HCT116 (cell line): ENCODE results near the gene TLK2. TPM values are rescaled to one million over a fixed set of nuclear protein-coding genes. Genes with fewer than 3 reads are reported as not detected.
A peak's percentile ranks its signal among the peaks of the same experiment; 100 is the strongest.

Experiments
- ATAC-seq: fragments of 200-7000 bp; cut with Tn5 transposase; 2 replicates; pipeline ENCODE4 v1.9.1; 2020; ENCODE audit warnings: mild to moderate bottlenecking, moderate library complexity
- BruUV-seq: library from RNA; stranded (reverse); fragments of 400-500 nt; replicated peaks from 2 replicates; lab custom pipeline; 2021; lab: Mats Ljungman, UMichigan
- CTCF ChIA-PET: fragments of 300-600 bp; sonication (Branson Sonifier 250); formaldehyde crosslinking; loops from one replicate; lab custom pipeline; 2021; ENCODE audit warnings: antibody characterized with exemption; lab: Charles Lee
- POLR2A ChIA-PET: fragments of 300-600, 350-600 bp; sonication (Branson Sonifier 250); formaldehyde crosslinking; loops from one replicate; lab custom pipeline; 2021; ENCODE audit warnings: antibody characterized with exemption; lab: Charles Lee
- RAD21 ChIA-PET, 2 experiments: fragments of 300-600 bp; sonication (Branson Sonifier 250); formaldehyde crosslinking; loops; one replicate each; lab custom pipeline; 2023; ENCODE audit warnings: low total read pairs in 2 of 2; ENCODE audit not compliant: uncharacterized antibody in 2 of 2, unreplicated experiment in 2 of 2, low non-redundant PET in 1 of 2; lab: Charles Lee
- DNase-seq: peaks from one replicate; pipeline ENCODE4 v3.0.0-alpha.2; 2010; ENCODE audit warnings: low read depth, low spot score
- H2AFZ ChIP-seq: fragments of 200-600 bp; shearing (Covaris generic), sonication (generic); 2 replicates; pipeline ENCODE4 v1.6.1; 2017; ENCODE audit warnings: low read depth, mixed run types, mixed read lengths, antibody characterized with exemption, low read length; ENCODE audit not compliant: poor library complexity, severe bottlenecking
- H3K27ac ChIP-seq: 2 replicates; pipeline ENCODE4 v1.5.1; 2012; ENCODE audit warnings: low read depth, low read length
- H3K27me3 ChIP-seq: fragments of 200-600 bp; sonication (generic); 2 replicates; pipeline ENCODE4 v1.6.1; 2016; ENCODE audit warnings: mixed run types, low read length, mixed read lengths; ENCODE audit not compliant: insufficient read depth
- H3K36me3 ChIP-seq, 2 experiments: fragments of 200-500 bp in 1 of 2; fragments of 200-600 bp in 1 of 2; sonication (Bioruptor generic) in 1 of 2; sonication (generic) in 1 of 2; 2 replicates each; pipeline versions ENCODE4 v1.5.1 to v1.6.1; 2014 to 2016; ENCODE audit warnings: low read length in 2 of 2, inconsistent platforms in 1 of 2, mixed read lengths in 1 of 2, mixed run types in 1 of 2; ENCODE audit not compliant: insufficient read depth in 2 of 2, control insufficient read depth in 1 of 2
- H3K4me1 ChIP-seq, 2 experiments: fragments of 200-600 bp in 1 of 2; sonication (generic) in 1 of 2; 2 replicates each; pipeline versions ENCODE4 v1.5.1 to v1.6.1; 2012 to 2017; ENCODE audit warnings: low read length in 2 of 2, inconsistent platforms in 1 of 2, mild to moderate bottlenecking in 1 of 2, mixed read lengths in 1 of 2, mixed run types in 1 of 2, moderate library complexity in 1 of 2; ENCODE audit not compliant: insufficient read depth in 2 of 2, control insufficient read depth in 1 of 2
- H3K4me2 ChIP-seq: fragments of 200-600 bp; sonication (generic); 2 replicates; pipeline ENCODE4 v1.6.1; 2017; ENCODE audit warnings: mixed run types, low read length, mixed read lengths
- H3K4me3 ChIP-seq, 2 experiments: fragments of 200-600 bp in 1 of 2; sonication (generic) in 1 of 2; replicated peaks in 1 of 2; 2 replicates each; pipeline ENCODE4 v1.5.1; 2011 to 2016; ENCODE audit warnings: low read length in 2 of 2, control low read depth in 1 of 2, low read depth in 1 of 2, mild to moderate bottlenecking in 1 of 2, mixed read lengths in 1 of 2, mixed run types in 1 of 2
- H3K79me2 ChIP-seq: fragments of 200-600 bp; sonication (generic); 2 replicates; pipeline ENCODE4 v1.6.1; 2017; ENCODE audit warnings: mild to moderate bottlenecking, mixed run types, low read length, moderate library complexity, mixed read lengths; ENCODE audit not compliant: insufficient read depth
- H3K9ac ChIP-seq: fragments of 200-600 bp; sonication (generic); 2 replicates; pipeline ENCODE4 v1.6.1; 2016; ENCODE audit warnings: low read length, mixed read lengths
- H3K9me2 ChIP-seq: fragments of 200-600 bp; sonication (generic), shearing (Covaris generic); 2 replicates; pipeline ENCODE4 v1.6.1; 2017; ENCODE audit warnings: mixed run types, mild to moderate bottlenecking, moderate library complexity; ENCODE audit not compliant: insufficient read depth
- H3K9me3 ChIP-seq, 2 experiments: fragments of 200-500 bp in 1 of 2; fragments of 200-600 bp in 1 of 2; sonication (Bioruptor generic) in 1 of 2; sonication (generic) in 1 of 2; 2 replicates each; pipeline ENCODE4 v1.6.1; 2014 to 2017; ENCODE audit warnings: low read length in 2 of 2, mixed read lengths in 2 of 2, inconsistent platforms in 1 of 2, low read depth in 1 of 2, mild to moderate bottlenecking in 1 of 2, mixed run types in 1 of 2, moderate library complexity in 1 of 2; ENCODE audit not compliant: control insufficient read depth in 1 of 2, insufficient read depth in 1 of 2
- H4K20me1 ChIP-seq: fragments of 200-600 bp; sonication (generic), shearing (Covaris generic); 2 replicates; pipeline ENCODE4 v1.6.1; 2017; ENCODE audit warnings: mixed run types, mild to moderate bottlenecking, moderate library complexity; ENCODE audit not compliant: insufficient read depth
- CBX3 ChIP-seq: IDR thresholded peaks from 2 replicates; pipeline ENCODE4 v1.6.1; 2012; ENCODE audit warnings: low read depth
- CEBPB ChIP-seq: IDR thresholded peaks from 2 replicates; pipeline ENCODE4 v1.6.1; 2012; ENCODE audit warnings: low read depth
- EZH2 ChIP-seq: fragments of 200-600 bp; sonication (generic); IDR thresholded peaks from 2 replicates; pipeline ENCODE4 v1.6.1; 2017; ENCODE audit warnings: antibody characterized with exemption, mixed run types
- EZH2phosphoT487 ChIP-seq: fragments of 200-600 bp; IDR thresholded peaks from 2 replicates; pipeline ENCODE4 v1.6.1; 2018; ENCODE audit warnings: antibody characterized with exemption, borderline replicate concordance
- RAD21 ChIP-seq: IDR thresholded peaks from 2 replicates; pipeline ENCODE4 v1.6.1; 2012; ENCODE audit warnings: low read depth, mild to moderate bottlenecking
- YY1 ChIP-seq: IDR thresholded peaks from 2 replicates; pipeline ENCODE4 v1.6.1; 2011; ENCODE audit warnings: low read length, low read depth, moderate library complexity, mild to moderate bottlenecking; ENCODE audit not compliant: insufficient replicate concordance; ENCODE audit errors: extremely low read depth
- intact Hi-C: fragments of 100-400 bp; cut with micrococcal nuclease; formaldehyde crosslinking; loops from 2 replicates; pipeline ENCODE4 v1.10.0; 2022
- total RNA-seq: library from RNA; stranded (reverse); gene quantifications from one replicate; pipeline ENCODE4 v1.2.1, GENCODE V29; 2021; ENCODE audit not compliant: unreplicated experiment
- TF ChIP-seq, protein P1 (sequence below): IDR thresholded peaks from 2 replicates; pipeline ENCODE4 v1.6.1; 2012; ENCODE audit warnings: low read depth

The TLK2 gene
- total RNA-seq, 1 experiment from 2014 or later = 56.6 TPM

DNA sequence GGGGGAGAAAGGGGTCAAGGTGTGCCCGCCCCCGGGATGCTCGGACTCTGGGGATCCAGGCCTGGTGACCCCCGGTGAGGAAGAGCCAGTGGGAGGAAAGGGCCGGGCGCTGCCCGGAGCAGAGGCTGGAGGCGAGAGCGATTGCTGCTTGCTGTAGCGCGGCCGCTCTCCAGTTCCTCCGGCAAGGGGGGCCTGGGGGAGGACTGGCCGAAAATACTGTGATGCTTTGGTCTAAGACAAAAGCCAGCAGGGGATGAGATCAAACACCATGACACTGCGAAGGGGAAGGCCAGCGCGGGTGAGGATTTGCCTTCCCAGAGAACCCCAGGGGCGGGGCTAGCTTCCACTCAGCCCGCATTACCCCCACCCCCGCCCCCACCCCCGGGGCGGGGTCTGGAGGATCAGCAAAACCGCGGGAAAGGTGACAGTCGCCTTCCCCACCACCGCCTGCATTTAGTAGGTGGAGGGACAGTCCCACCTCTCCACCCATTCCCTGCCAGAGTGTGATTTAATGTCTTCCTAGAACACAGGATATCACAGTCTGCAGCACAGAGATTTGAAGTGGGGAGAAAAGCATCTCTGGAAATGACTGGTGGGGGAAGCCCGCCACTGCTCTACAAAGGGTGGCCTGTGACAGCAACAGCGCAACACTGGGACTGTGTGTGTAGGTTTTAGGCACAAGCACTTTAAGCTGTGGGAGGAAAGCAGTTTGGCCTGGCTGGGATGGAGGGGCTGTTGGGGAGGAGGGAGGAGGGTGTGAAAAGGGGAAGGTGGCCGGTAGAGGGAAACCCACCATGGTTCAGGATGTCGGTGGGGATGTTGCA is 174.6 kb downstream of the TLK2 start:
- Histone ChIP-seq H3K9me3 (no peaks in the 10 kb centered on the region), H3K27me3 (no peaks in the 10 kb centered on the region), H4K20me1 (no peaks in the 10 kb centered on the region), H3K9me2 (no peaks in the 10 kb centered on the region), H3K4me3 (no peak overlapping the region), H3K36me3 (no peaks in the 10 kb centered on the region), H3K27ac (no peak overlapping the region), H3K4me2 (no peak overlapping the region)
- peak; percentile 74 for ATAC-seq
- no TSS peak for BruUV-seq
- TF ChIP-seq EZH2 (no peak), CBX3 (no peak), EZH2phosphoT487 (no peak), YY1 (no peak), RAD21 (no peak), CEBPB (no peak)
- TF ChIP-seq, all 23 proteins: peak for 0
- Histone ChIP-seq H3K4me1 (peaks cover 0 to 7% of the 10 kb centered on the region in 2 experiments; a peak in 1 of 4 replicates), H3K9ac (no peak overlapping the region), H2AFZ (no peak overlapping the region), H3K79me2 (no peaks in the 10 kb centered on the region)
- CTCF ChIA-PET = no interaction called here
- RAD21 ChIA-PET = no interaction called here
- intact Hi-C loops = no loop called here
- DNase-seq = no peak
- POLR2A ChIA-PET = no interaction called here

GRCh38 chr17:62653826-62654761 is 175.5 kb downstream of the TLK2 start:
- Histone ChIP-seq H3K4me1 (peaks cover 0 to 7% of the 10 kb centered on the region in 2 experiments; a peak in 1 of 4 replicates), H2AFZ (no peak overlapping the region), H4K20me1 (no peaks in the 10 kb centered on the region), H3K9me2 (no peaks in the 10 kb centered on the region), H3K36me3 (no peaks in the 10 kb centered on the region), H3K27ac (no peak overlapping the region), H3K79me2 (no peaks in the 10 kb centered on the region), H3K27me3 (no peaks in the 10 kb centered on the region), H3K9me3 (no peaks in the 10 kb centered on the region), H3K4me2 (no peak overlapping the region), H3K9ac (no peak overlapping the region)
- DNase-seq = no peak
- no TSS peak for BruUV-seq
- POLR2A ChIA-PET = no interaction called here
- RAD21 ChIA-PET = no interaction called here
- CTCF ChIA-PET = no interaction called here
- no peak for ATAC-seq
- intact Hi-C loops = no loop called here
- TF ChIP-seq, protein P1, sequence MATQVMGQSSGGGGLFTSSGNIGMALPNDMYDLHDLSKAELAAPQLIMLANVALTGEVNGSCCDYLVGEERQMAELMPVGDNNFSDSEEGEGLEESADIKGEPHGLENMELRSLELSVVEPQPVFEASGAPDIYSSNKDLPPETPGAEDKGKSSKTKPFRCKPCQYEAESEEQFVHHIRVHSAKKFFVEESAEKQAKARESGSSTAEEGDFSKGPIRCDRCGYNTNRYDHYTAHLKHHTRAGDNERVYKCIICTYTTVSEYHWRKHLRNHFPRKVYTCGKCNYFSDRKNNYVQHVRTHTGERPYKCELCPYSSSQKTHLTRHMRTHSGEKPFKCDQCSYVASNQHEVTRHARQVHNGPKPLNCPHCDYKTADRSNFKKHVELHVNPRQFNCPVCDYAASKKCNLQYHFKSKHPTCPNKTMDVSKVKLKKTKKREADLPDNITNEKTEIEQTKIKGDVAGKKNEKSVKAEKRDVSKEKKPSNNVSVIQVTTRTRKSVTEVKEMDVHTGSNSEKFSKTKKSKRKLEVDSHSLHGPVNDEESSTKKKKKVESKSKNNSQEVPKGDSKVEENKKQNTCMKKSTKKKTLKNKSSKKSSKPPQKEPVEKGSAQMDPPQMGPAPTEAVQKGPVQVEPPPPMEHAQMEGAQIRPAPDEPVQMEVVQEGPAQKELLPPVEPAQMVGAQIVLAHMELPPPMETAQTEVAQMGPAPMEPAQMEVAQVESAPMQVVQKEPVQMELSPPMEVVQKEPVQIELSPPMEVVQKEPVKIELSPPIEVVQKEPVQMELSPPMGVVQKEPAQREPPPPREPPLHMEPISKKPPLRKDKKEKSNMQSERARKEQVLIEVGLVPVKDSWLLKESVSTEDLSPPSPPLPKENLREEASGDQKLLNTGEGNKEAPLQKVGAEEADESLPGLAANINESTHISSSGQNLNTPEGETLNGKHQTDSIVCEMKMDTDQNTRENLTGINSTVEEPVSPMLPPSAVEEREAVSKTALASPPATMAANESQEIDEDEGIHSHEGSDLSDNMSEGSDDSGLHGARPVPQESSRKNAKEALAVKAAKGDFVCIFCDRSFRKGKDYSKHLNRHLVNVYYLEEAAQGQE = no peak
- TF ChIP-seq, all 23 proteins: peak for 0
- H3K4me3 ChIP-seq = no peak overlapping the region
